GM19438 (cell line): ENCODE results near the gene TMEM196.
"Not testable (repeated sequence)": the region's sequence is repeated elsewhere in the genome, so short reads cannot be mapped to it uniquely, and the experiment has no call there.

Source experiments
- ATAC-seq: cut with Tn5 transposase; IDR thresholded peaks from one replicate; pipeline ENCODE4 v1.9.1; 2021; ENCODE audit warnings: low read depth; ENCODE audit not compliant: unreplicated experiment

The TMEM196 gene

DNA sequence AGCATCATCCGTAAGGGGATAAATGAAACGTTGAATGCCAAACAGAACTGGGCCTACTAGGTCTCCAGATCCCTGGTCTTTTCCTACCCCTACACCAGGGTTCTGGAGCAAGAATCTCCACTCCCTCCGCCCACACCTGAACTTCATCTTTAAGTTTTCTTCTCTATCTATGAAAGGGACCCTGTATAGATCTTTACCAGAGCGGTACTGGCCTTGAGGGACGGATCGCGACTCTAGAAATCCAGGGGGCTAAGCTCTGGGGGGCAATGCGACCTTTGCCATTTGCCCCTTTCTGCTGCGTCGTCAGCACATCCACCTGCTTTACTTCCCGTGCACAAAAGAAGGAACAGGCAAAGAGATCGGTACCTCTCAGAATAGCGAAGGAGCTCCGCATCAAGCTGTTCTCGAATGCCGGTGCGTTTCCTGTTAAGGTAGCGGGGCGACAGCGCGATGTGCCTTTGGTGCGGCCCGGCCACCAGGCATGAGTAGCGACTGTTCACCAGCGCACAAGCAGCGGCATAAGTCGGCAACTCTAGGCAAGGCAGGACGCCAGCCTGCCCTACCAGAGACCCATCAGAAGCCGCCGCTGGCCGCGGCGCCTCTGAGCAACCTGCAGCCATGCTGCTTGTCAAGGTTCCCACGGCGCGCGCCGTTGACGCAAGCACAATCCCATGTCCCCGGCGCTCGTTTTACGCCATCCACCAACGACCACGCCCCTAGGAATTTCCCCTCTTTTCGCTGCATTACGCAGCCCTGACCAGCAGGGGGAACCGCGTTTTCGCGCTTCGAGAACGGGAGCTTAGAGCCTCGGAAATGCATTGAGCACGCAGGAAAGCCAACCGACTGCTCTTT lies 64.8 kb downstream of the TMEM196 start, which contains the start of gene POLR1F:
Gene POLR1F, minus strand, starts transcription at position 641 of the 852 bp plus-strand sequence. Its CDS starts 21 bp downstream, at position 620.
- peak; percentile 99 for ATAC-seq

DNA sequence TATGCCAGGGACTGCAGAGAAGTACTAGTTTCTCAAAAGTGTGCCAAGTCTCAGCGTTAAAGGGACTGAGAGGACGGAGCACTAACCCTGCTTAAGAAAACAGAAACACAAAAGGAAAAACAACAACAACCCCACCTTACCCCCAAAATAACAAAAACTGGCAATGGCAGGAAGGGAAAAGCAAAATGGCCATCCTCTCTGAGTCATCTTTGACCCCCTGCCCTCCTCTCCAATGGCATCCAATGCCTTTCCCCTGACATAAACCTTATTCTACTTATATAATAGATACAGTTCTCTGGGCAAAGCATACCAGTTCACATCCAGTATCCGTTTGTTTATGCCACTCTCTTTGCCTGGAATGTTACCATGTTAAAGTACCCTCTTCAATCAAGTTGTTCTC lies 66.2 kb downstream of the TMEM196 start:
- ATAC-seq: no peak

DNA sequence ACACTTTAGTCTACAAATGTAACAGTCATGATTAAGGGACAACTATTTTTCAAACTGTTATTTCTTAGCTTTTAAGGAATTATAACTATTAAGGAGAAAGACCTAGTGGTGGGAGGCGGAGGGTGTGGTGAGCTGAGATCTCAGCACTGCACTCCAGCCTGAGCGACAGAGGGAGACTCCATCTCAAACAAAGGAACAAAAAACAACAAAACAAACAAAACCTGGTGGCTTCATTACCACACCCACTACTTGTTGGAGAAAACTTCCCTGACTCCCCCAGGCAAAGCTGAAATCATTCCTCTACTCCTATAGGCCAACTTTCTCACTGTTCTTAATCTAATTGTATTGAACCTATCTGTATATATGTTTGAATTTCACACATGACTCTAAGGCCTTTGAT lies 67.8 kb downstream of the TMEM196 start:
- no peak for ATAC-seq

DNA sequence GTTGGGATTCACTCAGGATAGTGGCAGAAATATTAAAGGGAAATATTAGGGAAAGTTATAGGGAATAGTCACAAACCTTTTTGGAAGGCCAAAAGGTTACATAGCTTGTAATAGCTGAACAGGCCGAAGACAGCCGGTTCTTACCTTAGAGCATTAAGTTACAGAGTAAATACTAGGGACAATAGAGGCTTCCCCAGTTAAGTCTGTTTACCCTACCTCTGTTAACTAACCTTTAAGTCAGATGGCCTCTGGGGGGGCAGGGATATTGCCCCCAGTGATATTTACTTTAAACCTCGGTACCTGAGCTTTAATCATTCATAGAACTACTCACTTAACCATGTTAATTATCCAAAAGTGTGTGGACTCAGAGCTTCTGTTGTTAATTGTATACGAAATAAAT lies 71.9 kb downstream of the TMEM196 start:
- ATAC-seq: no peak

DNA sequence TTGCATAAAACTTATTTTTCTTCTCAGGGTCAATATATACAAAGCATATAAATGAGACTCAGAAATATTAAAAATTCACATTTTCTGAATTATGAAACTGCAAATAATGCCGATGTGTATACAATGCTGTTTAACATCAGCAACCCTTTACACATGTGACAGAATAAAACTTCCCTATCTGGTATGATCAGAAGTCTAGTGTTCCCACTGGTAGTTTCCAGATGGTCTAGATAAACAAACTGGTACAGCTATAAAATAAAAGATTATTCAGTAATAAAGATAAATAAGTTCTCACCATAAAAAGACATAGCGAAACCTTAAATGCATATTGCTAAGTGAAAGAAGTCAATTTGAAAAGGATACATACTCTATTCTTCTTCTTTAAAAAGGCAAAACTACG lies 72.5 kb downstream of the TMEM196 start:
- no peak for ATAC-seq

DNA sequence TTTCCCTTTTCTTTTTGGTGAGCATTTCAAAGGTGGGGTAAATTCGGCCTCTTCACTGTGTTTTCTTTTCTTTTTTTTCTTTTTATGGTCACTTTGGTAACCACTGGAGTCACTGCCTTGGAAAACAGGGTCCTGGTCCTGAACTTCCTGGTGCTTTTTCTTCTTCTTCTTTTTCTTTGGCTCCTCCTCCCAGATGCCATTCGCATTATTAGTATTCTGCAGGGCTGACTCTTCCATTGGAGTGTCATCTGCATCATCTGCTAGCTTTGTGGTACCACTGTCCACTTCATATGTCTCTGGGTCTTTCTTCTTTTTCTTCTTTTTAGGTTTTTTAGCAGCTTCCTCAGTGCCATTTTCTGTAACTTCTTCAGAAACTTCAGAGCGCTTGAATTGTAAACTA lies 75.1 kb downstream of the TMEM196 start:
- no peak for ATAC-seq

DNA sequence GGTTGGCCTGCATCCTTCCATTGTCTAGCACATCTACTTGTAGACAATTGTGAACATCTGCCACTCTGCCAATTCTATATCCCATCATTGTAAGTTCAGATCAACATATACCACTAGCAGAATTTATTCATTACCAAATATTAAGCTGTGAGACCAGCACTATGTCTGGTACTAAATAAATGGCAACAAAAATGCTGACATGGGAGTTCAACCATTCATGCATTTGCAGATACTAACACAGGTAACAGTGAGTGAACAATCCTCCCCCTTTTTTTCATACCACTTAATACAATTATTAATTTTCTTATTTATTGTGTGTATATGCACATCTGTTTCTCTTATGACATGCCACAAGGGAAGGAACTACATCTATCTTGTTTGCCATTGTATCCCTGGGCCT lies 76.5 kb downstream of the TMEM196 start:
- no peak for ATAC-seq

DNA sequence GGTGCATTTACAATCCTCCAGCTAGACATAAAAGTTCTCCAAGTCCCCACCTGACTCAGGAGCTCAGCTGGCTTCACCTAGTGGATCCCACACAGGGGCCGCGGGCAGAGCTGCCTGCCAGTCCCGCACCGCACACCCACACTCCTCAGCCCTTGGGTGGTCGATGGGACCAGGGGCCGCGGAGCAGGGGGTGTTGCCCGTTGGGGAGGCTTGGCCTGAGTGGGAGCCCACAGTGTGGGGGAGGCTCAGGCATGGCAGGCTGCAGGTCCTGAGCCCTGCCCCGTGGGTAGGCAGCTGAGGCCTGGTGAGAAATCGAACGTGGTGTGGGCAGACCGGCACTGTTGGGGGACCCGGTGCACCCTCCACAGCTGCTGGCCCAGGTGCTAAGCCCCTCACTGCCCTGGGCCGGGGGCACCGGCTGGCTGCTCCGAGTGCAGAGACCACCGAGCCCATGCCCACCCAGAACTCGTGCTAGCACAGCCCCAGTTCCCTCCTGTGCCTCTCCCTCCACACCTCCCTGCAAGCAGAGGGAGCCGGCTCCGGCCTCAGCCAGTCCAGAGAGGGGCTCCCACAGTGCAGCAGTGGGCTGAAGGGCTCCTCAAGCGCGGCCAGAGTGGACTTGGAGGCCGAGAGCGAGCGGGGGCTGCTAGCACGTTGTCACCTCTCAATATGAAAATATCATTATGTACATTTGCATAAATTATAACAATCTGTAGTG lies 81.1 kb downstream of the TMEM196 start:
- ATAC-seq: no peak

DNA sequence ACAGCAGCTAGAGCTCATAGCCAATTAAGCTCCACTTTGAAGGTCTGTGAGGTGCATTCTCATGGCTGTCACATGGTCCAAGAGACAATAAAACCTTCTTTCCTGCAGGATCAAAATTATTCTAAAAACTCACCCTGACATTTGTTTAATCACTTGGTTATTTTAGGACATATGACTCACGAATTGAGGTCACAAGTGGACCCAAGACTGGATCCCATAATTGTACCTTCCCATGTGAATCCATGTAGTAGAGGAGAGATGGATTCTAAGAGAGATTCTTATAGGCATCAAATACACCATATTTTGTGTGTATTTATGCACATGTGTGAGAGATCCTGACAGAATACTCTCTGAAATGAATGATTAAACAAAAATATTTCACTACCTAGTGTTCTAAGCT lies 82.7 kb downstream of the TMEM196 start:
- ATAC-seq: no peak

DNA sequence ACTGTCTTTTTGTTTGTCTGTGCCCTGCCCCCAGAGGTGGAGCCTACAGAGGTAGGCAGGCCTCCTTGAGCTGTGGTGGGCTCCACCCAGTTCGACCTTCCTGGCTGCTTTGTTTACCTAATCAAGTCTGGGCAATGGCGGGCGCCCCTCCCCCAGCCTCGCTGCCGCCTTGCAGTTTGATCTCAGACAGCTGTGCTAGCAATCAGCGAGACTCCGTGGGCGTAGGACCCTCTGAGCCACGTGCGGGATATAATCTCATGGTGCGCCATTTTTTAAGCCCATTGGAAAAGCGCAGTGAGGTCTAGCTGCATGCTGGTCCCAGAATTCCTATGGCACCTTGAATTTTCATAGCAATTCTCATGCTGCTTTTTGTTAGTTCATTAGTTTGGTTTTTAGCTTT lies 84.3 kb downstream of the TMEM196 start:
- ATAC-seq: not testable (repeated sequence)

DNA sequence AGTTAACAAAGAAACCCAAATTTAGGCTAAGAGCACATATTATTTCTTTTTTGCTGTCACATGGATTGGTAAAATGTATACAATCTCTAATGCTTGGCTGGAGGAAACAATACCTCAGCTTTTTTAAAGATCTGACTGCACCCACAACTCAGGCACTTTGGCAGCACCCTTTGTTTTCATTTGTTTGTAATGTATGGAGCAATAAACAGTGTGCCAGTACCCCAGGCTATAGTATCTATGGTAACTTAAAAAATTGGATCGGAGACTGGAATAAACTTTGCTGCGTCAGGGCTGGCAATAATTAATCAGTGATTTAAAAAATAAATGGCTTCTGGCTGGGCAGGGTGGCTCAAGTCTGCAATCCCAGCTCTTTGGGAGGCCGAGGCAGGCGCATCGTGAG lies 91.8 kb downstream of the TMEM196 start:
- ATAC-seq: no peak

DNA sequence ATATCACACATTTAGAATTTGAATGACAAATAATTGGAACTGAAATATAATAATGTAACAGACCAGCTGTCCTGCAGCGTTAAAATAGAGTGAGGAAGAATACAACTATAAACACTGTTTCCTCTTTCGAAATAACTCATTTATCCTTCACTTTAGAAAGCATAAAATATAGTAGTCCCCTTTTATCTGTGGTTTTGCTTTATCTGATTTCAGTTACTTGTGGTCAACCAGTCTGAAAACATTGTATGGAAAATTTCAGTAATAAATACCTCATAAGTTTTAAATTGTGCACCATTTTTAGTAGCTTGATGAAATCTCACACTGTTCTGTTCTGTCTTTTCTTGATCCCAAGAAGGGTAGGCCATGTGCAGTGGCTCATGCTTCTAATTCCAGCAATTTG lies 96.2 kb downstream of the TMEM196 start:
- ATAC-seq: no peak

DNA sequence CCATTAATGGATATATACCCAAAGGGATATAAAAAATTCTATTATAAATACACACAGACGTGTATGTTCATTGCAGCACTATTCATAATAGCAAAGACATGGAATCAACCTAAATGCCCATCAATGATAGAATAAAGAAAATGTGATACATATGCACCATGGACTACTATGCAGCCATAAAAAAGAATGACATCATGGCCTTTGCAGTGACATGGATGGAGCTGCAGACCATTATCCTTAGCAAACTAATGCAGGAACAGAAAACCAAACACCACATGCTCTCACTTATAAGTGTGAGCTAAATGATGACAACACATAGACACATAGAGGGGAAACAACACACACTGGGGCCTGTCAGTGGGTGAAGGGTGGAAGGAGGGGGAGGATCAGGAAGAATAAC lies 97.6 kb downstream of the TMEM196 start:
- ATAC-seq: no peak

DNA sequence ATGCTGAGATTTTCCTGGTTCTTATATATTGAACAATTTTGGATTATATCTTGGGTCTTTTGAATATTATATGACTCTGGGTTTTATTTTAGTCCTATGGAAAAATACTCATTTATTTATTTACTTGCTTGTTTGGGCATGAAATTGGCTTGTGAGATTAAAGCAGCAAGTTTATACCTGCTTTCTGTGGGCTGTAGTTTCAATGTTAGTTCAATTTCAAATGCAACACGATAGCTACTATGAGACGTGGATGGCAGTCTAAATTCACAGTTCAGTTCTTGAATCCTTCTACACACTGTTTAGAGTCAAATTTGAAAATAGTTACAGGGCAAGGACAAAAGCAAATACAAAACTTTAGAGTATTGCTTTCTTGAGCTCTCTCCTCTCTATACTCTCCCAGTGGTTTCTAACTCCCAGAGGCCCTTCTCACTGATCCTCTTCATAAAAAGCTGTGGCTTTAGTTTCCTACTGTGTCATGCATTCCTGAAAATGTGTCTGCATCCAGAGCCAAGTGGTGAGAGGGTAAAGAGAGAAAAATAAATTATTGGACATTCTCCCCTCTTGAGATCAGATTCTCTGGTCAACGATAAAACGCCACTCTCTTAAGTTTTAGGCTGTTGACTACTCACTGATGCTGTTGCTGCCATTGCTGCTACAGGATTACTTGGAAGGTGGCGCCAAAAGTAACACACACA lies 99.0 kb downstream of the TMEM196 start:
- ATAC-seq: no peak

DNA sequence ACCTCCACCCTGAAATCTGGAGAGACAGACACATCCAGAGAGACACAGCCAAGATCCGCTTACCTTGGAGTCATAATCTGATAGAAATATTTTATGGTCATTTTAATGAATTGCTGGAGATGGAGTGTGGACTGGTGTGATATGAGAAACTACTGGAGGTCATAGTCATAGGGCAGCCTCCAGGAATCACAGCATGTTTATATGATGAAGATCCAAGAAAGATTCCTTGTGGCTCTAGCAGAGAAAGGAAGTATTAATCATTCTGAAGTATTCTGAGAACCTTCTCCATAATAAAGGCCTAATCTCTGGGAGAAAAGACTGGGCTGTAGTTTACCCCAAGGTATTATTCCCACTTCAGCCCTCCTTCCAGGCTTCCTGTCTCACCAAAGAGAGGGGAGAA lies 102.6 kb downstream of the TMEM196 start:
- no peak for ATAC-seq
